ENCODE data around the gene NYAP2. TPM values are rescaled to one million over a fixed set of nuclear protein-coding genes. Genes with fewer than 3 reads are reported as not detected.

The NYAP2 gene
- total RNA-seq, 6 experiments from 2014 or later: not detected

GRCh38 chr2:225400546-225401400 lies 1.3 kb downstream of the NYAP2 start:
- H3K27me3 Mint-ChIP-seq (ENCODE audit: insufficient read depth): peaks cover 3% of the 10 kb centered on the region; the same call in 1 of the 2 replicates
- no peak overlapping the region for H3K4me3 Mint-ChIP-seq
- no peaks in the 10 kb centered on the region for H3K4me1 Mint-ChIP-seq (ENCODE audit: low read depth)
- TF ChIP-seq, protein P1, sequence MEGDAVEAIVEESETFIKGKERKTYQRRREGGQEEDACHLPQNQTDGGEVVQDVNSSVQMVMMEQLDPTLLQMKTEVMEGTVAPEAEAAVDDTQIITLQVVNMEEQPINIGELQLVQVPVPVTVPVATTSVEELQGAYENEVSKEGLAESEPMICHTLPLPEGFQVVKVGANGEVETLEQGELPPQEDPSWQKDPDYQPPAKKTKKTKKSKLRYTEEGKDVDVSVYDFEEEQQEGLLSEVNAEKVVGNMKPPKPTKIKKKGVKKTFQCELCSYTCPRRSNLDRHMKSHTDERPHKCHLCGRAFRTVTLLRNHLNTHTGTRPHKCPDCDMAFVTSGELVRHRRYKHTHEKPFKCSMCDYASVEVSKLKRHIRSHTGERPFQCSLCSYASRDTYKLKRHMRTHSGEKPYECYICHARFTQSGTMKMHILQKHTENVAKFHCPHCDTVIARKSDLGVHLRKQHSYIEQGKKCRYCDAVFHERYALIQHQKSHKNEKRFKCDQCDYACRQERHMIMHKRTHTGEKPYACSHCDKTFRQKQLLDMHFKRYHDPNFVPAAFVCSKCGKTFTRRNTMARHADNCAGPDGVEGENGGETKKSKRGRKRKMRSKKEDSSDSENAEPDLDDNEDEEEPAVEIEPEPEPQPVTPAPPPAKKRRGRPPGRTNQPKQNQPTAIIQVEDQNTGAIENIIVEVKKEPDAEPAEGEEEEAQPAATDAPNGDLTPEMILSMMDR (IDR thresholded peaks at IDR 0.05): no peak
- DNase-seq: no peak
- no peaks in the 10 kb centered on the region for H3K36me3 Mint-ChIP-seq (ENCODE audit: low read depth)
- no peak overlapping the region for H3K27ac Mint-ChIP-seq
- H3K9me3 Mint-ChIP-seq: no peaks in the 10 kb centered on the region

DNA sequence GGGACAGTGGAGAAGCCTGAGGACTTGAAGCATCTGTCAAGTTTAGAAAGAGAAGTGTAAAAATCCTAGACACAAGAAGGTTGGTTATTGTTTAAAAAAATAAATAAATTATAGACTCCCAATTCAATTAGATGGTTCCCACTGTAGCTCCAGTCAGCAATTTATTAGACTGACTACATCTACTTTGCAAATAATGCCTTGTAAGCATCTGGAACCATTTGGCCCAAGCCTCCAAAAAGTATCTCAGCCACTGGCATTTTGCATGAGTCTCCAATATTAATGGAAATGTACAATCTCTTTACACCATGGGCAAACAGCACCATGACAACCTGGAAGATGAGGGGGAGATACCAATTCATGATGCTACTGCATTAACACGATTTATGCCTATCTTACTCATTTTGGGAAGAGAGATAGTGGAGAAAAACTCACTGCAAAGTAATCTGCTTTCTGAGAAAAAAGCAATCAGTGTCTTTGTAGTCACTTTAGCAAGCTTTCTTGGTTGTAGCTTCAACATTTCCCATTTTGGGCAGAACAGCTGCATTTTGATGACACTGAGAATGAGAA lies 2.8 kb downstream of the NYAP2 start:
- DNase-seq: no peak
- H3K9me3 Mint-ChIP-seq: no peaks in the 10 kb centered on the region
- H3K27ac Mint-ChIP-seq: no peak overlapping the region
- no peaks in the 10 kb centered on the region for H3K36me3 Mint-ChIP-seq (ENCODE audit: low read depth)
- H3K27me3 Mint-ChIP-seq (ENCODE audit: insufficient read depth): 0 out of 2 replicates have a peak, but pooled peaks cover 1% of the 10 kb centered on the region
- H3K4me1 Mint-ChIP-seq (ENCODE audit: low read depth): no peaks in the 10 kb centered on the region
- TF ChIP-seq, protein P1 (IDR thresholded peaks at IDR 0.05): no peak
- H3K4me3 Mint-ChIP-seq: no peak overlapping the region

GRCh38 chr2:225411452-225411851 lies 11.9 kb downstream of the NYAP2 start:
- H3K27me3 Mint-ChIP-seq (ENCODE audit: insufficient read depth): peaks cover 2% of the 10 kb centered on the region; the same call in 1 of the 2 replicates
- TF ChIP-seq, protein P1 (IDR thresholded peaks at IDR 0.05): peak; percentile 32
- H3K36me3 Mint-ChIP-seq (ENCODE audit: low read depth): no peaks in the 10 kb centered on the region

GRCh38 chr2:225413786-225414185 lies 14.3 kb downstream of the NYAP2 start:
- TF ChIP-seq, protein P1 (IDR thresholded peaks at IDR 0.05): no peak
- no peak overlapping the region for H3K27ac Mint-ChIP-seq
- H3K9me3 Mint-ChIP-seq: no peaks in the 10 kb centered on the region
- DNase-seq: no peak
- no peak overlapping the region for H3K4me3 Mint-ChIP-seq
- peaks cover 7% of the 10 kb centered on the region for H3K27me3 Mint-ChIP-seq (ENCODE audit: insufficient read depth)
- H3K4me1 Mint-ChIP-seq (ENCODE audit: low read depth): no peaks in the 10 kb centered on the region
- H3K36me3 Mint-ChIP-seq (ENCODE audit: low read depth): no peaks in the 10 kb centered on the region

More at GRCh38 chr2:225411452-225411851, 11.9 kb downstream of the NYAP2 start:
- no peak for DNase-seq
- Mint-ChIP-seq H3K9me3 (no peaks in the 10 kb centered on the region), H3K4me1 (ENCODE audit: low read depth) (no peaks in the 10 kb centered on the region), H3K4me3 (no peak overlapping the region), H3K27ac (no peak overlapping the region)

GRCh38 chr2:225414902-225415301 lies 15.4 kb downstream of the NYAP2 start:
- TF ChIP-seq, protein P1 (IDR thresholded peaks at IDR 0.05): no peak
- peaks cover 7% of the 10 kb centered on the region for H3K27me3 Mint-ChIP-seq (ENCODE audit: insufficient read depth)

More at GRCh38 chr2:225414902-225415301, 15.4 kb downstream of the NYAP2 start:
- Mint-ChIP-seq H3K4me3 (no peak overlapping the region), H3K9me3 (no peaks in the 10 kb centered on the region), H3K27ac (no peak overlapping the region), H3K36me3 (ENCODE audit: low read depth) (no peaks in the 10 kb centered on the region), H3K4me1 (ENCODE audit: low read depth) (no peaks in the 10 kb centered on the region)
- DNase-seq: no peak

All from HFFc6 (cell line).